ENCODE measurements around the gene MAN2A1. TPM values are rescaled to one million over a fixed set of nuclear protein-coding genes. Genes with fewer than 3 reads are reported as not detected.

Gene MAN2A1
- total RNA-seq, 4 donors from 2014 or later = 53.1 to 83.6 (median 59.3) TPM

DNA sequence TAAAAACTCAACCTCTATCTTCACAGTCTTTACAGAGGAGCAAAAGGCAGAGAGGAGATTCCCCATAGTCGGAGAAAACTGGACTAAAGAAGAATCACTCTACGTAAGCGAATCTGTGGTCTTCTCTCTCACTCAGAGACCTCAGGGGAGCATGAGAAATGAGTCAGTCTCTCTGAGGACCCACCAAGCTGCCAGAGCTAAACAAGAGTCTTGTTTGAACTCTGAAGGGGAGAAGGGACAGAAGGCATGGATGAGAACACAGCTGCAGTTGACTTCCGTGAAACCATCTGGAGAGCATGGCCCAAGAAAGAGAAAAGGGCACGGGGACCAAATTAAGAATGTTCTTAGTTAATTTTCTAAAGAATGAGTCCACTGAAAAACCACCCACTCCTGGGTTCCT, 12.8 kb upstream of the MAN2A1 start:
- WGBS, 2 donors = 87 to 94% methylated on average over 5 of the region's 5 CpGs
- no peak overlapping the region for H3K4me3 ChIP-seq (replicated peaks in 1 of 3)

DNA sequence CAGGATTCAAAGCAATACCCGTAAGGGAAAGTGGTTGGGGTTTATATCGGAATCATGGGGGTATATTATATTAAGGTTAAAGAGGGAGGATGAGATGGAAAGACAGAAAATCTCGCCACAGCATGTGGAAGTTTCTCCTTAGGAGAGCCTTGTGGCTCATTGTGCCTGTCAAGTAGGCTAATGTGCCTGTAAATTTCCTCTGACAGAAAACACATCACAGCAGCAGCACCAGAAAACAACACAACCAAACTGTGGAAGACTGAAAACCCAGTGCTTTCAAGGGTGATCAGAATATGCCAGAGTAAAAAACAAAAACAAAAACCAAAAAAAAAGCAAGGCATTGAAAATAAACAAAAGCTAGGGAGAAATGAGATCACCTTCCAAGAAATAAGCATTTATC, 11.3 kb upstream of the MAN2A1 start:
- Histone ChIP-seq H3K9me3 (no peaks in the 10 kb centered on the region), H3K27ac (no peak overlapping the region), H3K4me3 (replicated peaks in 1 of 3) (no peak overlapping the region), H3K27me3 (no peaks in the 10 kb centered on the region), H3K36me3 (no peaks in the 10 kb centered on the region), H3K4me1 (no peaks in the 10 kb centered on the region)
- 94 to 96% methylated on average over 3 of the region's 3 CpGs for WGBS, 2 donors
- no peak for DNase-seq
- intact Hi-C loops (cut with DNase I) = no loop called here
- TF ChIP-seq, protein P1, sequence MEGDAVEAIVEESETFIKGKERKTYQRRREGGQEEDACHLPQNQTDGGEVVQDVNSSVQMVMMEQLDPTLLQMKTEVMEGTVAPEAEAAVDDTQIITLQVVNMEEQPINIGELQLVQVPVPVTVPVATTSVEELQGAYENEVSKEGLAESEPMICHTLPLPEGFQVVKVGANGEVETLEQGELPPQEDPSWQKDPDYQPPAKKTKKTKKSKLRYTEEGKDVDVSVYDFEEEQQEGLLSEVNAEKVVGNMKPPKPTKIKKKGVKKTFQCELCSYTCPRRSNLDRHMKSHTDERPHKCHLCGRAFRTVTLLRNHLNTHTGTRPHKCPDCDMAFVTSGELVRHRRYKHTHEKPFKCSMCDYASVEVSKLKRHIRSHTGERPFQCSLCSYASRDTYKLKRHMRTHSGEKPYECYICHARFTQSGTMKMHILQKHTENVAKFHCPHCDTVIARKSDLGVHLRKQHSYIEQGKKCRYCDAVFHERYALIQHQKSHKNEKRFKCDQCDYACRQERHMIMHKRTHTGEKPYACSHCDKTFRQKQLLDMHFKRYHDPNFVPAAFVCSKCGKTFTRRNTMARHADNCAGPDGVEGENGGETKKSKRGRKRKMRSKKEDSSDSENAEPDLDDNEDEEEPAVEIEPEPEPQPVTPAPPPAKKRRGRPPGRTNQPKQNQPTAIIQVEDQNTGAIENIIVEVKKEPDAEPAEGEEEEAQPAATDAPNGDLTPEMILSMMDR (IDR thresholded peaks at IDR 0.05) = no peak
- no peak for TF ChIP-seq POLR2A (IDR thresholded peaks at IDR 0.05)

More for the DNA sequence above, 12.8 kb upstream of the MAN2A1 start:
- Histone ChIP-seq H3K36me3 (no peaks in the 10 kb centered on the region), H3K4me1 (no peaks in the 10 kb centered on the region), H3K27ac (no peak overlapping the region), H3K9me3 (no peaks in the 10 kb centered on the region), H3K27me3 (no peaks in the 10 kb centered on the region)
- intact Hi-C loops (cut with DNase I) = no loop called here
- TF ChIP-seq, protein P1 (IDR thresholded peaks at IDR 0.05) = no peak
- no peak for TF ChIP-seq POLR2A (IDR thresholded peaks at IDR 0.05)
- no peak for DNase-seq

DNA sequence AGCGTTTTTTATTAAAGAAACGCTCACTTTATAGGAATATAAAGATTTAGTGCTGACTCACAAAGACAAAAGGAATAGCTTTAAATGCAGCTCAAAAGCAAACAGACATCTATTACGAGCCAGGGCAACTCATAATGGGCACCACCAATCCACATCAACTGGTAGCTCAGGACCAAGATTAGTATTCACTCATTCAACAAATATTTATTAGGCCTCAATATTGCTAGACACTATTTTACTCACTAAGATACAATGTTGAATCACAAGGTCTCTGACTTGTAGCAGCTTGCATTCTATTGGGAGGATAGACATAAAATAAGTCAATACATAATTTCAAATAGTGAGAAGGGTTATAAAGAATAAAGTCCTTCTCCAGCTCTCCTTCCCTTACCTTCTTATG, 8.0 kb upstream of the MAN2A1 start:
- intact Hi-C loops (cut with DNase I) = no loop called here
- DNase-seq = no peak

DNA sequence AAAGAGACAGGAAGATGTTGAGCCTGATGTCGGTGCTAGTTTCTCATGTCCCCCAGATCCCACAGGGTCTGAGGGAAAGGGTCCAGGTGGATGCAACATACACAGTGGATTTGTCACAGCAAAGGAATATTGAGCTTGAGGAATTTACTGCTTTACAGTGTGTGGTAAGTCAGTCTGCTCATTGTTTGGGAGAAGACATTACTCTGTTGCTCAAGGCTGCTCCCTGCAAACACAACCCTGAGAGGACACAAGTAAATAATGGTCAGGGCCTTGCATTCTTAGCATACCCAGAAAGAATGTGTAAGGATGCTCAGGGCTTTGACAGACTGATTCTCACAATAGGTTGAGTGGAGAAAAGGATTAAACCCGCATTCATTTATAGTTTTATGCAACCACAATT, 7.3 kb upstream of the MAN2A1 start:
- DNase-seq = no peak
- Histone ChIP-seq H3K27me3 (no peaks in the 10 kb centered on the region), H3K36me3 (no peaks in the 10 kb centered on the region), H3K4me1 (no peaks in the 10 kb centered on the region), H3K4me3 (replicated peaks in 1 of 3) (no peak overlapping the region), H3K27ac (no peak overlapping the region), H3K9me3 (no peaks in the 10 kb centered on the region)
- intact Hi-C loops (cut with DNase I) = no loop called here
- 61 to 93% methylated on average over 2 of the region's 2 CpGs for WGBS, 2 donors
- TF ChIP-seq, protein P1 (IDR thresholded peaks at IDR 0.05) = no peak
- TF ChIP-seq POLR2A (IDR thresholded peaks at IDR 0.05) = no peak

More for the DNA sequence above, 8.0 kb upstream of the MAN2A1 start:
- Histone ChIP-seq H3K4me3 (replicated peaks in 1 of 3) (no peak overlapping the region), H3K9me3 (no peaks in the 10 kb centered on the region), H3K27ac (no peak overlapping the region), H3K27me3 (no peaks in the 10 kb centered on the region), H3K36me3 (no peaks in the 10 kb centered on the region), H3K4me1 (no peaks in the 10 kb centered on the region)
- WGBS, 2 donors = 93 to 95% methylated on average over 3 of the region's 3 CpGs
- TF ChIP-seq, protein P1 (IDR thresholded peaks at IDR 0.05) = no peak
- no peak for TF ChIP-seq POLR2A (IDR thresholded peaks at IDR 0.05)

DNA sequence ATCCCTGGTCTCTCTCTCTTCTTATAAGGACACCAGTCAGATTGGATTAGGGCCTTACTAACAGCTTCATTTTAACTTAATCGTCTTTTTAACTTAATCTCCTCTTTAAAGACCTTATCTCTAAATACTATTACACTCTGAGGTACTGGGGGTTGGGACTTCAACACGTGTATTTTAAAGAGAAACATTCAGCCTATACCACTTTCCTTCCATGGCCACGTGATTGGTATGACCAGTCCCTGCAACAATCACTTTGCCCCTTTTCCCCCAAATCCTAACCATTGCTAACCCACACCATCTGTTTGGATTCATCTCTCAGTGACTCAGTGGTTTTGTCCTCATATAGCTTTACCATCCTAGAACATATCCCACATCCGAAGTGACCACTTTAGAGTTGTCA, 3.8 kb upstream of the MAN2A1 start:
- WGBS, 2 donors = 85 to 86% methylated on average over 4 of the region's 4 CpGs
- Histone ChIP-seq H3K36me3 (no peaks in the 10 kb centered on the region), H3K4me1 (no peaks in the 10 kb centered on the region), H3K27ac (no peak overlapping the region), H3K27me3 (no peaks in the 10 kb centered on the region), H3K4me3 (replicated peaks in 1 of 3) (no peak overlapping the region), H3K9me3 (no peaks in the 10 kb centered on the region)
- DNase-seq = no peak
- TF ChIP-seq, protein P1 (IDR thresholded peaks at IDR 0.05) = no peak
- no peak for TF ChIP-seq POLR2A (IDR thresholded peaks at IDR 0.05)
- intact Hi-C loops (cut with DNase I) = no loop called here
